Activated effector memory CD4-positive, alpha-beta T cell treated with Interleukin-2 at 50 U/mL for 16 hours (primary cell): ENCODE measurements around the gene NUP85.
A peak's percentile ranks its signal among the peaks of the same experiment; 100 is the strongest.
"Not testable (repeated sequence)": the region's sequence is repeated elsewhere in the genome, so short reads cannot be mapped to it uniquely, and the experiment has no call there.

Experiments used
- DNase-seq: peaks from one replicate; pipeline ENCODE4 v3.0.0-alpha.2; 2020

Gene NUP85

DNA sequence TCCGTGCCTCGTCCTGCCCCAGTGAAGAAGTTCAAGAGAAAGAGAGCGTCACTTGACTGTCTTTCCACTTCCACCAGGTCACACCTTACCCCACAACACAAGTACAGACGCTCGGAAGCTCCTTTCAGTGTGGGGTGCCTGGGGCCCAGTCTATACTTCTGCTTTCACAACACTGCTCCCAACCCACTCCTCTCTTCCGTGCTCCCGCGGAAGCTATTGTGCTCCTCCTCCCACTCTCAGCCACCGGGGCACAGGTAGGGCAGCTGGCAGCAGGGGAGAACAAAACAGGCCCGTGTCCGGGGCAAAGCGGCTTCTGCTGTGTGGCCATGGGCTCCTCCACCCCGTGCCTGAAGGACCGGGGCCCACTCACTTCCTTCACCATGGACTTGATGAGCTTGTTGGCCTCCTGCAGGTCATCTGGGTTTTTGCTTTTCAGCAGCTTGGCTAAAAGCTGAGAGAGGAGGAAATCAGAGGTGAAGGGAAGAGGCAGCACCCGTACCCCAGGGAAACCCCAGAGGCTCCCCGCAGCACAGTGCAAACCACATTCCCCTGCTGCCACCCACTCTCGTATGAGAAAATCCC, 37.1 kb downstream of the NUP85 start:
- DNase-seq = no peak

DNA sequence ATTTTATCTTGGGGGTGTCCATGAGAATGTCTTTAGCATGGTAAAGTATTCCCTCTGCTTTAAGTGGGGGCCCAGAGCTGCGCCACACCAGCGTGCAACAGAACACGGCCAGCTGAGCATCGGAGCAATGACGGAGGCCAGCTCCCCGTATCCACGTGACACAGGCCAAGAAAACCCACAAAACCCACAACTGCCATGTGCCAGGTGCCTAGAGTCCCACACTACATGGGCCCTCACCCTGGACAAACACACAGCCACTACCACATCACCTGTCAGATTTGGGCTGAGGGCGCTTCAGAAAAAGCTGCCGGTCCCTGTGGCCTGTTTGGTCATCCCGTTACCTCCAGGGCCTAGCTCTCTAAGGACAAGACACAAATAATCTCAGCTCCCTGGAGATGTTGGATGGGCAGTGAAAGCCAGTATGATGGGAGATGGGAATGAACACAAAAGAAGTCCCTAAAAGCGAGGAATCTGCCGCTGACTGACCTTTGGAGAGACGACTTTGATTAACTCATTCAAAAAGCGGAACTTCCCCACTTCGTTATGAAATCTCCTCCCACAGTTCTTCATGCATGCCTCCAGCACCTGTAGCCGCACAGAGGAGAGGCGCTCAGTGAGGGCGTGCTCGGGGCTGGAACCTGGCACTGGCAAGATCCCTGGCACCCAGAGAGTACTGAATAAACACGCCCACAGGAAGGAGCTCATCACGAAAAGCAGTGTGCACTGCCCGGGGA, 38.8 kb downstream of the NUP85 start:
- no peak for DNase-seq

DNA sequence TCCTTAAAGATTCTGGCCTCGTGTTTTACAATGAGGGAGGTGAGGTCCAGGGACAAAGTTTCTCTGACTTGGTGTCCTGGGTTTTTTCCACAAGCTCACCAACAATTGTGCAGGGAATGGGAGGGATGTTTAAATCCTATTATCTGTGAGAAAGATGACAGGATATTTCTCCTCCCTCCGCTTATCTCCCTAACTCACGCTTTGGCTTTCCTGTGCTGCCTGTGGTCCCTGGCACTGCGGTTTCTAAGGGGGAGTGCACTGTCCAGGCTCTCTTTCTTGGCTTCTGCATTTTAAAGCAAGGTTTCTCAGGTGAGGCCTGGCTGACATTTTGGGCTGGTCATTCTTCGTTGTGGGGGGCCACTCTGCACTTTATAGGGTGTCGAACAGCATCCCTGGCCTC, 39.5 kb downstream of the NUP85 start:
- DNase-seq = no peak

DNA sequence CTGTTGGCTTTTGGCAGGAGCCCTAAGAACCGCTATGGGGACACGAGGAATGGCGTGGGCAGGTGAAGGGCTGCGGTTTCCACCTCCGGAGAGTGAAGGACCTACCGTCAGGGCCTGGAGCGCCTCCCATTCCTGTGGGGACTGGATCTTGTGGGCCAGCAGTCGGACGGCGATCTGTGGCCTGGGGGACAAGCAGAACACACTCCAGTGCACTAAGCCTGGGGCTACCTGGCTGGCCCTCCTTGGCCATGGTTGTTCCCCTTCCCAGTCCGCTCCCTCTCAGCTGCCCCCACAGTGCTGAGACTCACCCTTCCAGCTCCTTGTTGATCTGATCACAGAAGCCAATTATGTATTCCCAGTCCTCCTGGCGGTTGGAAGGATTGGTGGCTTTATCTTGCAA, 40.9 kb downstream of the NUP85 start:
- no peak for DNase-seq

DNA sequence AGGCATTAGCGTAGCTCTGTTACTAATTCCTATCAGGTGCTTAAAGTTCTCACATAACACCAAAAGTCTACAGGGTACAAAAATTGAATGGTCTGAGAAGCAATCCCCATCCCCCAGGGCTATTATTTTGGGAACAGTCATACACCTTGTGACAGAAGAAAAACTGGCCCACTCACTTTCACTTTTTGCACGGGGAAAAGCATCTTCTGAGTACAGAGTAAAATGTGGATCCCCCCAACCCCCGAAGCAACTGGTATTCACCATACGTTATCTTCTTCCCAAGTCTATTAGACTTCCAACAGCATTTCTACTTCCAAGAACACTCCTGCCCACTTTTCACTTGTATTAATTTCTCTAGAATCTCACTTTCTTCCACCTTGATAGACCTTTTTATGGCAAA, 44.1 kb downstream of the NUP85 start:
- DNase-seq = no peak

DNA sequence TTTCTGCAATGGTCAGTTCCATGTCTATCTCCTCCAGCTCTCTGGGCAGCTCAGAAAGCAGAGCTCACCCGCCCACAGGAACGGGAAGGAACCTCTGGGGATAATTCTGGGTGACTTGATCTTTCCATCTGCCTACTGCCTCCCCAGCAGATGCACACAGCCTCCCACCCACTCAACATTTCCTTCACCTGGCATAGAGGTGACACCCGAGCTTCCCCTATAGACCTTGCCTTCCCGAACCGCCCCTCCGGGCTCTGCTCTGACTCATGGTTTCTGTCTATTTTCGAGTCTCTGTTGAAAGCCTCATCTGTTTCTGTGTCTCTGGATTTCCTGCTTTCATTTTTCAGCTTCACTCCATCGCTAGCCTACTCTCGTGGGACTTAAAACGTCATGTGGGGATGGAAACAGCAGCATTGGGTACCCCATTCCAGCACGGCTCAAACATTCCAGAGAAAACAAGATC, 44.6 kb downstream of the NUP85 start:
- DNase-seq = peak; percentile 47

DNA sequence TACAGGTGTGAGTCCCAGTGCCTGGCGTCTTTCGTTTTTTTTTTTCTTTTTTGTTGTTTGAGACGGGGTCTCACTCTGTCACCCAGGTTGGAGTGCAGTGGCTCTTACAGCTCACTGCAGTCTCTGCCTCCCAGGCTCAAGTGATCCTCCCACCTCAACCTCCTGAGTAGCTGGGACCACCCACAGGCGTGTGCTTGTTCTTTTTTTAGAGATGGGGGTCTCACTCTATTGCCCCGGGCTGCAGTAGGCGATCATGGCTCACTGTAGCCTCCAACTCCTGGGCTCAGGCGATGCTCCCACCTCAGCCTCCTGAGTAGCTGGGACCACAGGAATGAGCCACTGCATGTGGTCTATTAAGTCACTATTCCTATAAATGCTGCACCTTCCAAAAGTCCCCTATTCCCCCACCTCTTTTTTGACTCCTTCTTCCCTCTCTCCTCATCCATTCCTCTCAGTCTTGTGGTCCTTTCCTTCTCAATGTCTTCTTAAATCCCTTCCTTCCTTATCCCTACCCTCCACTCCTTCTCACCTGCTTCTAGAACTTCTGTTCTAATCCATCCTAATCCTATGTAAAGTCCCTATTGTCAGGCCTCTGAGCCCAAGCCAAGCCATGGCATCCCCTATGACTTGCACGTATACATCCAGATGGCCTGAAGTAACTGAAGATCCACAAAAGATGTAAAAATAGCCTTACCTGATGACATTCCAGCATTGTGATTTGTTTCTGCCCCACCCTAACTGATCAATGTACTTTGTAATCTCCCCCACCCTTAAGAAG, 46.7 kb downstream of the NUP85 start:
- DNase-seq = no peak

DNA sequence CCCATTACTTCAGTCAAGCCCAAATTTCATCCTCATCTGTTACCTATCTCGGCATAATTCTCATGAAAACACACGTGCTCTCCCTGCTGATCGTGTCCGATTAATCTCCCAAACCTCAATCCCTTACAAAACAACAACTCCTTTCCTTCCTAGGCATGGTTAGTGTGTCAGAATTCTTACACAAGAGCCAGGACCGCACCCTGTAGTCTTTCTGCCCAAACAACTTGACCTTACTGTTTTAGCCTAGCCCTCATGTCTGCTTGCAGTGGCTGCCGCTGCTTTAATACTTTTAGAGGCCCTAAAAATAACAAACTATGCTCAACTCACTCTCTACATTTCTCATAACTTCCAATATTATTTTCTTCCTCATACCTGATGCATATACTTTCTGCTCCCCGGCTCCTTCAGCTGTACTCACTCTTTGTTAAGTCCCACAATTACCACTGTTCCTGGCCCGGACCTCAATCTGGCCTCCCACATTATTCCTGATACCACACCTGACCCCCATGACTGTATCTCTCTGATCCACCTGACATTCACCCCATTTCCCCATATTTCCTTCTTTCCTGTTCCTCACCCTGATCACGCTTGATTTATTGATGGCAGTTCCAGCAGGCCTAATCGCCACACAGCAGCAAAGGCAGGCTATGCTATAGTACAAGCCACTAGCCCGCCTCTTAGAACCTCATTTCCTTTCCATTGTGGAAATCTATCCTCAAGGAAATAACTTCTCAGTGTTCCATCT, 50.6 kb downstream of the NUP85 start:
- not testable (repeated sequence) for DNase-seq

DNA sequence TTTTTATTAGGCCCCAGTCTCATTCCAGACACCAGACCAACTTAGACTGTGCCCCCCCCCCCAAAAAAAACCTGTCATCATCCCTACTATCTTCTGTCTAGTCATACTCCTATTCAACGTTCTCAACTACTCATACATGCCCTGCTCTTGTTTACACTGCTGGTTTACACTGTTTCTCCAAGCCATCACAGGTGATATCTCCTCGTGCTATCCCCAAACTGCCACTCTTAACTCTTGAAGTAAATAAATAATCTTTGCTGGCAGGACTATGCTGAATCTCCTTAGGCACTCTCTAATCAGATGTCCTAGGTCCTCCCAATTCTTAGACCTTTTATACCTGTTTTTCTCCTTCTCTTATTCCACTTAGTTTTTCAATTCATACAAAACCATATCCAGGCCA, 51.7 kb downstream of the NUP85 start:
- not testable (repeated sequence) for DNase-seq

DNA sequence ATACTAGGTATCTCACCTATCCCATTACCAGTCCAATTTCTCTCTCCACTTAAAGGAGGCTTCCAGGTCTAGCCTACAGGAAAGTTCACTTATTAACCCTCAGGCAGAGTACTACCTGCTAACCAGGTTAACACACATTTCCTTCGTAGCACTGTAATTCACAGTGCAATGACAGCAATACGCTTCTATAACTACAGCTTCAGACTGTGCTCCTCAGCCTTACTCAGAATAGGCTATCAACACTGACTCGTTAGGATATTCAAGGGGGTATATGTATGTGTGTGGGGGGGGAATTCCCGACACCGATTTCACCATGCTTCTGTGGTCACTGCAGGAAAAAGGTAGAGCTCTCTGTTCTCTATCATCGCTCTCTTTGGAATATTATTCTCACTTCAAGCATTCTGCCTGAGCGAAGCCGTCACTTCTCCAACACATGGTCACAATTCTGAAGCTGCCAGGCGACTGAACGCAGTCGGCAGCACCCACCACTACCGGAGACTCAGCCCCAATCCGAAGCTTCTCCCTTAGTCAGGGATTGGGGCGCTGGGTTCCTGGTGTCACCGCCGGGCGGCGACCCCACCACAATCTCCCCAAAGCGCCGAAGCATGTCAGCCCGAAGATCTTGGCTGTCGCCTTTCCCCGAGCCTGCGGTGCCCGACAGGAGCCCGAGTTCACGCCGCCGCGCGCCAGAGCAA, 55.3 kb downstream of the NUP85 start:
- no peak for DNase-seq

DNA sequence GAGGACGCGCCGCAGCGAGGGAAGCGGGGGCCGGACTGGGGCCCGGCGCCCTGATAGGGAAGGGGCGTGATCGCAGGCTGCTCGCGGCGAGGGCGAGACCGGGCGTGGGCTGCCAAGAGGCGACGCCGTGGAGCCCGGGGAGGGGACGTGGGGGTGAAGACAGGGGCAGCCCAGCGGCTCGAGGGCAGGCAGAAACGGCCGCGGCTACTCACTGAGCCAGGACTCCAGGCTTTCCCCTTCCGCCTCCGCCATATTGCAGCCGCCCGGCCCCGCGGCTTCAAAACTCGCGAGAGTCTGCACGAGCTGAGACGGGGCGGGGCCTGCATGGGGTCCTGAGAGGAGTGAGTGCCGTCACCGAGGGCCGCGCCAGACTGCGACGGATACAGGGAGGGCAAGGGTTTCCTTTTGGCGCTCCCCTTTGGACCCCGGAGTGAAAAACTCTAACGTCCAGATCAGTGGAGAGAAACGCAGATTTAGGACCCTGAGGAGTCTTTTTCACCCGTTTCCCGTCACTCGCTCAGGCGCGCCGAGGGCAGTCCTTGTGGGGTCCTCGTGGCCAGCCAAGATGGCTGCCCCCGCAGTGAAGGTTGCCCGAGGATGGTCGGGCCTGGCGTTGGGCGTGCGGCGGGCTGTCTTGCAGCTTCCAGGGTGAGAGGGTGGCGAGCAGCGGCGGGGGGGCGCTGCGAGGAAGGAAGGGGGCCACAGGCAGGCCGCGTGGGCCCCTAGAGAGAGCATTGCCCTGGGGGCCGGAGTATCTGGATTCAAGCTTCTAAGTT, 56.0 kb downstream of the NUP85 start, which contains the start of the genes GGA3 and MRPS7:
GGA3 (minus strand) TSS at position 271 of the 776 bp plus-strand sequence; CDS start at position 252, 19 bp downstream.
MRPS7 (plus strand) TSS at position 544 of the 776 bp plus-strand sequence; CDS start at position 566, 22 bp downstream.
- DNase-seq = peak; percentile 92

DNA sequence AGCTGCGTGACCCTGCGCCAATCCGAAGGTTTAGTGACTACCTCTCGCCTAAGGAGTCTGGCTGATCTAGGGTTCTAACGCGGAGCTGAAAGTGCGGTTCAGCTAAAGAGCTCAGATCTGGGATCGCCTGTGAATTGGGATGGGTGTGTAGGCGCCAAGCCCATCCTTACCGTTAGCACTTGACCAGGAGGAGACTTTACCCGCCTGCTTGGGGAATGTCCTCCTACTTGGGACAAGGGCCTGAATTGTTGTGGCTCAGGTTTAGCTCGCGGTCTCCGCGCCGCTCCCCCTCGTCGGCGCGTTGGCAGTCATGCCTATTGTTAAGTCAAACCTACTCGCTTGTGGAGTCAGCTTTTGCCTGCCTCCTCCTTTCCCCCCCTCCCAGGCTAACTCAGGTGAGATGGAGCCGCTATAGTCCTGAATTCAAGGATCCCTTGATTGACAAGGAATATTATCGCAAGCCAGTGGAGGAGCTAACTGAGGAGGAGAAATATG, 56.7 kb downstream of the NUP85 start:
- DNase-seq = no peak

DNA sequence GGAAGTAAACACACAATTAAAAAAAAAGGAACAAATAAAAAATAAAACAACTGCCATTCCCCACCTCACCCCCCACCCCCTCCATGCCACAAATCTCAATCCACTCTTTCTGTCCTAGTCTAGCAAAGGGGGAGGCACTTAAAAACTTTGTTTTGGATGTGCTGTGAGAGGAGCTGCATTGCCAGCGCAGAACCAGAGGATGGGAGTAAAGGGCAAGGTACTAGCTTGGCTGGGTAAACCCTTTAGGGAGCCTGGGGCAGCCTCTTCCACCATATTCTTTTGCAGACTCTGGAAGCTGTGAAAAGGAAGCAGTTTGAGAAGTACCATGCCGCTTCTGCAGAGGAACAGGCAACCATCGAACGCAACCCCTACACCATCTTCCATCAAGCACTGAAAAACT, 57.6 kb downstream of the NUP85 start:
- DNase-seq = no peak

DNA sequence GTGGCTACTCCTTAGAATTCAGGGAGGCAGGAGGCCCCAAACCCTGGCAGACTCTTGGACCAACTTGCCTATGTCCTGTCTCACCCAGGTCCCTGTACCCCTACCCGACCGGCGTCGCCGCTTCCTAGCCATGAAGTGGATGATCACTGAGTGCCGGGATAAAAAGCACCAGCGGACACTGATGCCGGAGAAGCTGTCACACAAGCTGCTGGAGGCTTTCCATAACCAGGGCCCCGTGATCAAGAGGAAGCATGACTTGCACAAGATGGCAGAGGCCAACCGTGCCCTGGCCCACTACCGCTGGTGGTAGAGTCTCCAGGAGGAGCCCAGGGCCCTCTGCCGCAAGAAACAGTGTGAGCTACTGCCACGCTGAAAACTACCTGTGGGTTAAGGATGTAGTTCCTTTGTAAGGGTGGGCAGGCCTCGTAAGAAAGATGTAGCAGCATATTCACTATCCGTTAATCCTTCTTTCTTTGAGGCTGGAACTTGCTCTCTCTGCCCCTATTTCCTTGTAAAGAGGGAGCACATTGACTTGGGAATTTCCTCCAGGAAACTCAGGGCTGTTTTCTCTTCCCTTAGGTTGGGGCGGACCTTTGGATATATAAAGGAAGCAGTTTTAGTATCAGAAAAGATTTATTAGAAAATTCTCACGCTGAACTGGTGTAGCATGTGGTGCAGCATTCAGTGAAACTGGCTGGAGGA, 60.3 kb downstream of the NUP85 start:
- no peak for DNase-seq

DNA sequence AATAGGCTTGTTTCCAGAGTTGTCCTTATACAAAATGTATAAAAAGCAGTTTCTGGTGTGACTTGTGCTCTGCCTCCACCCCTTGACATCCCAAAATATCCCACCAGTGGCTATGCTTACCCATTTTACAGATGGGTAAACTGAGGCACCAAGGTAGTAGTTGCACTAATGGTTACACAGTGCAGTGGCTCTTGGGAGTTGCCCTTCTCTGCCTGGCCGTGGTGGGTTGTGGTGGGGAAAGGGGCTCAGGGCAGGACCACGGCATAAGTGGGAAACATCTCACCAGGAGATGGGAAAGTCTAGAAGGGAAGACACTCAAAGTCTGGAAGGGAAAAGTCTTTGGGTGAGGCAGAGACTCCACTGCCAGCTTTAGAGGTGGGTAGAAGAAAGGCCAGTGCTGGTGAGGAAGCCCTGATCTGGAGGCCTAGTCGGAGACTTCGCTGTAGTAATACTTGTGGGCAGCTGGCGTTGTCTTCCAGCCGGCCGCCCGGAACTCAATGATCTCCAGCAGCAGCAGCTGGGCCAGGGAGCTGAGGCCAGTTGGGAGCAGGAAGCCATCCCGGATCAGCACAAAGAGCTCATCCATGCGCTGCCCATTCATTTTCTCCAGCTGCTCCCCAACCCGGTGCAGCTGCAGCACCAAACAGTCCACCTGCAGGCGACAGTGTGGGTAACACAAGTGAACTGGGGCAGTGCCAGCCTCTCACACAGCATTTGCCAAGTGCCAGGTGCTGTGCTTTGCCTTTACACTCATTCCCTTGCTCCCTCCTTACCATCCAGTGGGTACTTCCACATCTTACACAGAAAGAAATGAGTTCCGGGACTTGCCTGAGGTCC, 61.1 kb downstream of the NUP85 start:
- DNase-seq = no peak

DNA sequence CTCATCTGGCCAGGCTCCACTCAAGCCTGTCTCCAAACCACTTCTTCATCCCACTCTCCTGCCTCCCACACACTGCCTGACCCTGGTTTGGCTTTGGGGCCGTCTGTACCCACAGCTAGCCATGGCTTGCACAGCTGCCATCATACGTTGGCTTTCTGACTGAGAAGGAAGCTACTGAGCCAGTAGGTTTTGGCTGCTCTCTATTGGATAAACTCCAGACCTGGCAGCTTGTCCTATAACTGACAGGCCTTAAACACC, 61.6 kb downstream of the NUP85 start:
- DNase-seq = no peak

DNA sequence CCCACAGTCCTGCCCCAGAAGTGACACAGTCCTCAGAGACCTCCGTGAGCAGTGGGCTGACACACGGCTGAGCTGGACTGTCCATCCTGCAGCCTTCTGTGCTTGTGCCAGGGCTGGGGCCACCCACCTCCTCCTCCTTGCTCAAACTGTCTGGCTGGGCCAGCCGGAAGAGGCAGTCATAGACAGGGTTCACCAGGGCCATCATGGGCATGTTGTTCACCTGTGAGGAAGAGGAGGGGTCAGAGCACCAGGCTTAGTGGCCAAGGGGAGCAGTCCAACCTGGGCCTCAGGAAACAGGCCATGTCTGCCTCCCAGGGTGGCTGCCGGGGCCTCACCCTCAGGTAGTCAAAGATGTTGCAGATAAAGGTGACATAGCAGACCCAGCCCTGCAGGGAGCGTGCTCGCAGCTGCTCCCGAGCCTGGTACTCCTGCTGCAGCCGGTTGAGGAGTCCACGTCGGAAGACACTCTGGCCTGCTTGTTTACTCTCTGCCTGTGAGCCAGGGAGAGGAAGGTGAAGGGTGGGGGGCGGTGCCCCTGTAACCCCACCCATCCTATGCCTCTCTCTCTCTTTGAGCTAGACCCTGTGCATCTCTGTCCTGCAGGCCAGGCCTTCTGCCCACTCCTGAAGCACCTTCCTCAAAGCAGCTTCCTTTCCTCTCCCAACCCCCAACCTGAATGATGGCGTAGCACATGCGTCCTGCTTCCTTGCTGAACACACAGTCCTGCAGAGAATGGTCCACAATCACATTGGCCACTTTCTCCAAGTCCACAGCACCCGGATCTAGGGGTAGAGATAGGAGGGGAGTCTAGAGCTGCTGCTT, 62.1 kb downstream of the NUP85 start:
- no peak for DNase-seq

DNA sequence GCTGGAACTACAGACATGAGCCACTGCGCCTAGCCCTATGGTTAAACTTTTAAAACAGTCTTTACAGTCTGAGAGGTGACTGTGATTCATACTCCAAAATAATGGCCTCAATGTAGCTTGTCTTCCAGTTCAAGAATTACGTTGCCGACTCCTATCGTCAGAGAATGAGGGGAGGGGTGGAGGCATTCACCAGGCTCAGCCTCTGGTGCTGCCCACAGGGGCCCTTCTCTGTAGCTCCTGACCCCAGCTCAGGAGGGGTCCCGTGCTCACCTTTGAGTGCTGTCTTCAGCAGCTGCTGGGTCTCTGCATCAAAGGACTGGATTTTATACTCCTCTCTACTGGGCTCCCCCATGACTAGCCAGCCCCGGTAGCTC, 64.4 kb downstream of the NUP85 start:
- DNase-seq = no peak
